Activated naive CD4-positive, alpha-beta T cell treated with anti-CD3 and anti-CD28 coated beads, Interleukin-2, amount 10 ng/mL, durations not matched to agents 7 days and 5 days (primary cell): ENCODE measurements around the gene MED13.
"Not testable (repeated sequence)": the region's sequence is repeated elsewhere in the genome, so short reads cannot be mapped to it uniquely, and the experiment has no call there.

Source experiments
- CTCF ChIA-PET: fragments of 350-600 bp; sonication (Branson Sonifier 250); formaldehyde crosslinking; loops from one replicate; lab custom pipeline; 2021; ENCODE audit warnings: antibody characterized with exemption; lab: Charles Lee
- DNase-seq: peaks from one replicate; pipeline ENCODE4 v3.0.0-alpha.2; 2020
- H3K27ac Mint-ChIP-seq: one replicate; pipeline ENCODE4 v1.8.0; 2021; ENCODE audit warnings: mild to moderate bottlenecking, moderate library complexity, mixed read lengths
- H3K27me3 Mint-ChIP-seq: one replicate; pipeline ENCODE4 v1.8.0; 2021; ENCODE audit warnings: mild to moderate bottlenecking, mixed read lengths
- H3K36me3 Mint-ChIP-seq: one replicate; pipeline ENCODE4 v1.8.0; 2021; ENCODE audit warnings: mixed read lengths
- H3K4me1 Mint-ChIP-seq: one replicate; pipeline ENCODE4 v1.8.0; 2021; ENCODE audit warnings: mixed read lengths
- H3K4me3 Mint-ChIP-seq: one replicate; pipeline ENCODE4 v1.8.0; 2021; ENCODE audit warnings: mild to moderate bottlenecking, moderate library complexity, mixed read lengths
- H3K9me3 Mint-ChIP-seq: one replicate; pipeline ENCODE4 v1.8.0; 2021; ENCODE audit warnings: mixed read lengths

MED13 gene

GRCh38 chr17:62024866-62025265 lies 40.2 kb downstream of the MED13 start:
- no peaks in the 10 kb centered on the region for H3K9me3 Mint-ChIP-seq
- no peak overlapping the region for H3K4me3 Mint-ChIP-seq
- CTCF ChIA-PET = no interaction called here
- no peaks in the 10 kb centered on the region for H3K4me1 Mint-ChIP-seq
- H3K27ac Mint-ChIP-seq = no peak overlapping the region
- no peak for DNase-seq
- no peaks in the 10 kb centered on the region for H3K27me3 Mint-ChIP-seq
- H3K36me3 Mint-ChIP-seq = peaks cover 49% of the 10 kb centered on the region

GRCh38 chr17:62017912-62018311 lies 47.2 kb downstream of the MED13 start:
- H3K36me3 Mint-ChIP-seq = peaks cover 32% of the 10 kb centered on the region
- no peak overlapping the region for H3K27ac Mint-ChIP-seq
- no peak for DNase-seq
- no peak overlapping the region for H3K4me3 Mint-ChIP-seq
- CTCF ChIA-PET = interaction anchor here (0.7 kb wide), 1 partner anchor 995 kb away, joined by 3 read pairs; no protein-coding TSS in a partner anchor
- H3K27me3 Mint-ChIP-seq = no peaks in the 10 kb centered on the region
- H3K9me3 Mint-ChIP-seq = no peaks in the 10 kb centered on the region
- H3K4me1 Mint-ChIP-seq = no peaks in the 10 kb centered on the region

GRCh38 chr17:62017496-62017895 lies 47.6 kb downstream of the MED13 start:
- no peaks in the 10 kb centered on the region for H3K4me1 Mint-ChIP-seq
- no peaks in the 10 kb centered on the region for H3K9me3 Mint-ChIP-seq
- H3K36me3 Mint-ChIP-seq = peaks cover 31% of the 10 kb centered on the region
- DNase-seq = no peak
- H3K27me3 Mint-ChIP-seq = no peaks in the 10 kb centered on the region
- no peak overlapping the region for H3K27ac Mint-ChIP-seq
- CTCF ChIA-PET = no interaction called here
- H3K4me3 Mint-ChIP-seq = no peak overlapping the region

- no peak overlapping the region for H3K27ac Mint-ChIP-seq
- H3K9me3 Mint-ChIP-seq = no peaks in the 10 kb centered on the region
- CTCF ChIA-PET = no interaction called here
- no peak overlapping the region for H3K4me3 Mint-ChIP-seq
- H3K27me3 Mint-ChIP-seq = no peaks in the 10 kb centered on the region
- H3K4me1 Mint-ChIP-seq = no peaks in the 10 kb centered on the region
- DNase-seq = no peak
- H3K36me3 Mint-ChIP-seq = peaks cover 38% of the 10 kb centered on the region
Observed at GRCh38 chr17:62014526-62014925, 50.6 kb downstream of the MED13 start.

GRCh38 chr17:62009220-62009619 lies 55.9 kb downstream of the MED13 start:
- CTCF ChIA-PET = no interaction called here
- no peak overlapping the region for H3K27ac Mint-ChIP-seq

GRCh38 chr17:62008294-62008693 lies 56.8 kb downstream of the MED13 start:
- Mint-ChIP-seq H3K36me3 (peaks cover 56% of the 10 kb centered on the region), H3K4me1 (no peaks in the 10 kb centered on the region), H3K27me3 (no peaks in the 10 kb centered on the region), H3K9me3 (no peaks in the 10 kb centered on the region), H3K27ac (no peak overlapping the region), H3K4me3 (no peak overlapping the region)
- no peak for DNase-seq
- CTCF ChIA-PET = interaction anchor here (1.2 kb wide), 1 partner anchor 102 kb away, joined by 4 read pairs; no protein-coding TSS in a partner anchor

More at GRCh38 chr17:62009220-62009619, 55.9 kb downstream of the MED13 start:
- no peak for DNase-seq
- Mint-ChIP-seq H3K36me3 (peaks cover 57% of the 10 kb centered on the region), H3K27me3 (no peaks in the 10 kb centered on the region), H3K9me3 (no peaks in the 10 kb centered on the region), H3K4me1 (no peaks in the 10 kb centered on the region), H3K4me3 (no peak overlapping the region)

- Mint-ChIP-seq H3K36me3 (peaks cover 38% of the 10 kb centered on the region), H3K9me3 (no peaks in the 10 kb centered on the region), H3K27me3 (no peaks in the 10 kb centered on the region), H3K4me3 (no peak overlapping the region), H3K27ac (no peak overlapping the region), H3K4me1 (no peaks in the 10 kb centered on the region)
- no peak for DNase-seq
- CTCF ChIA-PET = no interaction called here
Observed at GRCh38 chr17:62004388-62004787, 60.7 kb downstream of the MED13 start.

- peaks cover 32% of the 10 kb centered on the region for H3K36me3 Mint-ChIP-seq
- CTCF ChIA-PET, H3K4me3 Mint-ChIP-seq, H3K9me3 Mint-ChIP-seq, DNase-seq, H3K27ac Mint-ChIP-seq, H3K27me3 Mint-ChIP-seq, H3K4me1 Mint-ChIP-seq: not testable (repeated sequence)
Observed at GRCh38 chr17:62003141-62003540, 61.9 kb downstream of the MED13 start.

GRCh38 chr17:62001105-62001504 lies 64.0 kb downstream of the MED13 start:
- Mint-ChIP-seq H3K27ac (no peak overlapping the region), H3K36me3 (peaks cover 23% of the 10 kb centered on the region), H3K27me3 (no peaks in the 10 kb centered on the region), H3K4me3 (no peak overlapping the region), H3K9me3 (no peaks in the 10 kb centered on the region), H3K4me1 (no peaks in the 10 kb centered on the region)
- CTCF ChIA-PET = no interaction called here
- no peak for DNase-seq

GRCh38 chr17:62000186-62000585 lies 64.9 kb downstream of the MED13 start:
- Mint-ChIP-seq H3K4me3 (no peak overlapping the region), H3K27ac (no peak overlapping the region)

GRCh38 chr17:61998534-61998933 lies 66.5 kb downstream of the MED13 start:
- H3K27me3 Mint-ChIP-seq, H3K27ac Mint-ChIP-seq, DNase-seq, H3K4me3 Mint-ChIP-seq, H3K36me3 Mint-ChIP-seq, H3K9me3 Mint-ChIP-seq, H3K4me1 Mint-ChIP-seq: not testable (repeated sequence)
- CTCF ChIA-PET = interaction anchor here (0.6 kb wide), 1 partner anchor 14 kb away, joined by 3 read pairs; no protein-coding TSS in a partner anchor

More at GRCh38 chr17:62000186-62000585, 64.9 kb downstream of the MED13 start:
- CTCF ChIA-PET = interaction anchor here (0.7 kb wide), 1 partner anchor 365 kb away, joined by 3 read pairs; no protein-coding TSS in a partner anchor
- Mint-ChIP-seq H3K9me3 (no peaks in the 10 kb centered on the region), H3K4me1 (no peaks in the 10 kb centered on the region), H3K27me3 (no peaks in the 10 kb centered on the region), H3K36me3 (peaks cover 16% of the 10 kb centered on the region)
- DNase-seq = no peak

- H3K4me1 Mint-ChIP-seq = no peaks in the 10 kb centered on the region
- H3K27me3 Mint-ChIP-seq = no peaks in the 10 kb centered on the region
- no peaks in the 10 kb centered on the region for H3K9me3 Mint-ChIP-seq
- peaks cover 12% of the 10 kb centered on the region for H3K36me3 Mint-ChIP-seq
- no peak overlapping the region for H3K27ac Mint-ChIP-seq
- CTCF ChIA-PET = interaction anchor here (0.6 kb wide), 1 partner anchor 15 kb away, joined by 3 read pairs; no protein-coding TSS in a partner anchor
- no peak for DNase-seq
- no peak overlapping the region for H3K4me3 Mint-ChIP-seq
Observed at GRCh38 chr17:61997664-61998063, 67.4 kb downstream of the MED13 start.

- DNase-seq = no peak
- CTCF ChIA-PET = no interaction called here
- H3K9me3 Mint-ChIP-seq = no peaks in the 10 kb centered on the region
- H3K36me3 Mint-ChIP-seq = peaks cover 12% of the 10 kb centered on the region
- H3K27me3 Mint-ChIP-seq = no peaks in the 10 kb centered on the region
- no peak overlapping the region for H3K27ac Mint-ChIP-seq
- no peaks in the 10 kb centered on the region for H3K4me1 Mint-ChIP-seq
- H3K4me3 Mint-ChIP-seq = no peak overlapping the region
Observed at GRCh38 chr17:61996916-61997605, 68.0 kb downstream of the MED13 start.

- H3K9me3 Mint-ChIP-seq = no peaks in the 10 kb centered on the region
- H3K4me3 Mint-ChIP-seq = no peak overlapping the region
- CTCF ChIA-PET = no interaction called here
- no peak for DNase-seq
- H3K36me3 Mint-ChIP-seq = peaks cover 25% of the 10 kb centered on the region
- H3K27ac Mint-ChIP-seq = no peak overlapping the region
- H3K27me3 Mint-ChIP-seq = no peaks in the 10 kb centered on the region
- no peaks in the 10 kb centered on the region for H3K4me1 Mint-ChIP-seq
Observed at GRCh38 chr17:61989509-61989908, 75.6 kb downstream of the MED13 start.

GRCh38 chr17:61986898-61987297 lies 78.2 kb downstream of the MED13 start:
- Mint-ChIP-seq H3K27ac (no peak overlapping the region), H3K4me1 (no peaks in the 10 kb centered on the region), H3K4me3 (no peak overlapping the region), H3K9me3 (no peaks in the 10 kb centered on the region), H3K36me3 (peaks cover 32% of the 10 kb centered on the region), H3K27me3 (no peaks in the 10 kb centered on the region)
- CTCF ChIA-PET = no interaction called here
- DNase-seq = no peak
